ENCODE data around the gene COG4.
A peak's percentile ranks its signal among the peaks of the same experiment; 100 is the strongest.

Gene COG4

DNA sequence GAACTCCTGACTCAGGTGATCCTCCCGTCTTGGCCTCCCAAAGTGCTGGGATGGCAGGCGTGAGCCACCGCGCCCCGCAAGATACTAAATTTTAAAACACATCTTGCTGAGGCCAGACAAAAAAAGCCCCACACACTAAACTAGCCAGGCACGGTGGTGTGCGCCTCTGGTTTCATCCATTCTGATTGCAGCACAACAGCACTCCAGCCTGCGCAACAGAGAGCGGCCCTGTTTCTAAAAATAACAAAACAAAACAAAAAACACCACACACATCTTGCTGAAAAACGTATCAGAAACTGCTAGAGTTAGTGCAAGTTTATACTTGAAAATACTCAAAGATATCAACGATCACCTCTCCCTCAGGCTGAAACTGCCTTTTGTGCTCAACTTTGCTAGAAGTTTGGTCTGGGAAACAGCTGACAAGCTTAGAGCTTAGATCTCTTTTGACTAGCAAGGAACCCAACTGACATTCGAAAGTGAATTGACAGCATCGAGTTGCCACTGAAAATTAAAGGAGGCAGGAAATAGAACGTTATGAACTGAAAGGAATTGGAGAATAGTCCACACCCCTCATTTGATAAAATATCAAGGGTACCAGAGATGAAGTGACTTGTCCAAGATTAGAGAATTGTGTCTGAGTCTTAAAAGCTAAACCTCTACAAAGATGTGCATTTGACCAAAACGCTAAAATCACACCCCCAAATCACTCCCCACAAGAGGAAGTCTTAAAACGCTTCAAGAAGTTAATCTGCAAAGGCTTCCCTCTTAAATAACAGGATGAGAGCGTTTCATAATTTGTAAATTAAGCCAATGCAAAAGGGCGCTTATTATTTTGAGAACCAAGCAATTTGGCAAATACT, 908 bp downstream of the COG4 start:
- Histone ChIP-seq H3K4me3 (ENCODE audit: low read depth in 1 of 2, low read length in 2 of 2) (peak overlapping the region; percentile 69 to 71), H3K79me2 (ENCODE audit: insufficient read depth, low read length) (peaks cover 69% of the 10 kb centered on the region), H3K27me3 (ENCODE audit: insufficient read depth, low read length, poor library complexity) (no peaks in the 10 kb centered on the region), H3K27ac (ENCODE audit: low read length) (peak overlapping the region; percentile 97), H2AFZ (ENCODE audit: low read depth, low read length) (peak overlapping the region; percentile 94), H3K4me1 (ENCODE audit: insufficient read depth, low read length) (peaks cover 51% of the 10 kb centered on the region), H3K4me2 (ENCODE audit: insufficient read depth, low read length) (peak overlapping the region; percentile 74), H3K9ac (ENCODE audit: low read depth, low read length) (peak overlapping the region; percentile 88), H4K20me1 (ENCODE audit: insufficient read depth, low read length) (peaks cover 19% of the 10 kb centered on the region), H3K9me3 (ENCODE audit: insufficient read depth, low read length, severe bottlenecking) (no peaks in the 10 kb centered on the region), H3K36me3 (ENCODE audit: insufficient read depth, low read length) (peaks cover 37% of the 10 kb centered on the region)
- TF ChIP-seq, protein P1, sequence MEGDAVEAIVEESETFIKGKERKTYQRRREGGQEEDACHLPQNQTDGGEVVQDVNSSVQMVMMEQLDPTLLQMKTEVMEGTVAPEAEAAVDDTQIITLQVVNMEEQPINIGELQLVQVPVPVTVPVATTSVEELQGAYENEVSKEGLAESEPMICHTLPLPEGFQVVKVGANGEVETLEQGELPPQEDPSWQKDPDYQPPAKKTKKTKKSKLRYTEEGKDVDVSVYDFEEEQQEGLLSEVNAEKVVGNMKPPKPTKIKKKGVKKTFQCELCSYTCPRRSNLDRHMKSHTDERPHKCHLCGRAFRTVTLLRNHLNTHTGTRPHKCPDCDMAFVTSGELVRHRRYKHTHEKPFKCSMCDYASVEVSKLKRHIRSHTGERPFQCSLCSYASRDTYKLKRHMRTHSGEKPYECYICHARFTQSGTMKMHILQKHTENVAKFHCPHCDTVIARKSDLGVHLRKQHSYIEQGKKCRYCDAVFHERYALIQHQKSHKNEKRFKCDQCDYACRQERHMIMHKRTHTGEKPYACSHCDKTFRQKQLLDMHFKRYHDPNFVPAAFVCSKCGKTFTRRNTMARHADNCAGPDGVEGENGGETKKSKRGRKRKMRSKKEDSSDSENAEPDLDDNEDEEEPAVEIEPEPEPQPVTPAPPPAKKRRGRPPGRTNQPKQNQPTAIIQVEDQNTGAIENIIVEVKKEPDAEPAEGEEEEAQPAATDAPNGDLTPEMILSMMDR (IDR thresholded peaks at IDR 0.05; ENCODE audit: borderline replicate concordance, extremely low read depth, low read length, poor library complexity, severe bottlenecking), result no peak
- TF ChIP-seq EZH2 (IDR thresholded peaks at IDR 0.05; ENCODE audit: borderline replicate concordance, low read depth, low read length, severe bottlenecking), result no peak
- no peak for DNase-seq
- no peak for ATAC-seq (ENCODE audit: insufficient read depth, low read depth)

DNA sequence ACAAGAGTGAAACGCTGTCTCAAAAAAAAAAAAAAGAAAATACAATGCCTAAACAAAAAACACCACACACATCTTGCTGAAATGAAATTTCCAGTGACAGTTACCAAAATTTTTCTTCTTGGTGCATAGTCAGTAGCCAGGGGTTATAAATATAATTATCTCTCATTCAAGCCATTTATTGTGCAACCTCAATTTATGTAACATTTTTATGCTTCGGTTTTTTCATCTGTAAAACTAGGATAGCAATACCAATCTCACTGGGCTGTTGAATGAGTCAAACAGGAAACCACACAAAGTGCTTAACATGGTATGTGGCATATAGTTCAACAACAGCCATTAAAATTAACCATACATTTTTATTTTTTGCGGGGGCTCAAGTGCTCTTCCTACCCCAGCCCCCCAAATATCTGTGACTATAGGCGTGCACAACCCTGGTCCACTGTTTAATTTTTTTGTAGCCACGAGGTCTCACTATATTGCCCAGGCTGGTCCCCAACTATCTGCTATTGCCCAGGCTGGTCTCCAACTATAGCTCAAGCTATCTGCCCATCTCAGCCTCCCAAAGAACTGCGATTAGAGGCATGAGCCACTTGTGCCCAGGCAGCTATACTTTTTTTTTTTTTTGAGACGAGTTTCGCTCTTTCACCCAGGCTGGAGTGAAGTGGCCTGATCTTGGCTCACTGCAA, 2.6 kb downstream of the COG4 start:
- Histone ChIP-seq H3K9ac (ENCODE audit: low read depth, low read length) (no peak overlapping the region), H3K9me3 (ENCODE audit: insufficient read depth, low read length, severe bottlenecking) (no peaks in the 10 kb centered on the region), H3K79me2 (ENCODE audit: insufficient read depth, low read length) (peaks cover 52% of the 10 kb centered on the region), H4K20me1 (ENCODE audit: insufficient read depth, low read length) (peaks cover 8% of the 10 kb centered on the region), H3K4me2 (ENCODE audit: insufficient read depth, low read length) (peak overlapping the region; percentile 21; the same call in 1 of the 2 replicates), H3K36me3 (ENCODE audit: insufficient read depth, low read length) (peaks cover 37% of the 10 kb centered on the region), H2AFZ (ENCODE audit: low read depth, low read length) (no peak overlapping the region), H3K4me3 (ENCODE audit: low read depth in 1 of 2, low read length in 2 of 2) (no peak overlapping the region), H3K27ac (ENCODE audit: low read length) (peak overlapping the region; percentile 32; the same call in 1 of the 2 replicates), H3K27me3 (ENCODE audit: insufficient read depth, low read length, poor library complexity) (no peaks in the 10 kb centered on the region), H3K4me1 (ENCODE audit: insufficient read depth, low read length) (peaks cover 34% of the 10 kb centered on the region)
- no peak for DNase-seq
- no peak for TF ChIP-seq EZH2 (IDR thresholded peaks at IDR 0.05; ENCODE audit: borderline replicate concordance, low read depth, low read length, severe bottlenecking)
- TF ChIP-seq, protein P1 (IDR thresholded peaks at IDR 0.05; ENCODE audit: borderline replicate concordance, extremely low read depth, low read length, poor library complexity, severe bottlenecking), result no peak
- peak; percentile 39 for ATAC-seq (ENCODE audit: insufficient read depth, low read depth)

DNA sequence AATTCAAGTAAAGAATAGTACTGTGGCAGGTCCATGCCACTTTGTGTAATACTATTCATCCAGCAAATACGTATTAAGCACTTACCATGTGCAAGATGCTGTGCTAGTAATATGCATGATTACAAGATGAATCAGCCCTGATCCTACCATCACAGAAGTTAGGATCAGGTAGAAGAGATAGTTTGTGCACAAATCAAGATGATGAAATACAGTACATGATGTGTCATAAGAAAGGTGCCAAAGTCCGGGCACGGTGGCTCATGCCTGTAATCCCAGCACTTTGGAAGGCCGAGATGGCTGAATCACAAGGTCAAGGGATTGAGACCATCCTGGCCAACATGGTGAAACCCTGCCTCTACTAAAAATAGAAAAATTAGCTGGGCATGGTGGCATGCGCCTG, 10.9 kb downstream of the COG4 start:
- Histone ChIP-seq H3K79me2 (ENCODE audit: insufficient read depth, low read length) (no peaks in the 10 kb centered on the region), H3K4me3 (ENCODE audit: low read depth in 1 of 2, low read length in 2 of 2) (no peak overlapping the region), H4K20me1 (ENCODE audit: insufficient read depth, low read length) (no peaks in the 10 kb centered on the region), H3K27ac (ENCODE audit: low read length) (no peak overlapping the region), H3K36me3 (ENCODE audit: insufficient read depth, low read length) (peaks cover 91% of the 10 kb centered on the region), H3K4me2 (ENCODE audit: insufficient read depth, low read length) (no peak overlapping the region), H2AFZ (ENCODE audit: low read depth, low read length) (no peak overlapping the region), H3K27me3 (ENCODE audit: insufficient read depth, low read length, poor library complexity) (no peaks in the 10 kb centered on the region), H3K9ac (ENCODE audit: low read depth, low read length) (no peak overlapping the region), H3K9me3 (ENCODE audit: insufficient read depth, low read length, severe bottlenecking) (no peaks in the 10 kb centered on the region), H3K4me1 (ENCODE audit: insufficient read depth, low read length) (no peaks in the 10 kb centered on the region)
- DNase-seq (no peak), ATAC-seq (ENCODE audit: insufficient read depth, low read depth) (no peak)
- no peak for TF ChIP-seq EZH2 (IDR thresholded peaks at IDR 0.05; ENCODE audit: borderline replicate concordance, low read depth, low read length, severe bottlenecking)
- TF ChIP-seq, protein P1 (IDR thresholded peaks at IDR 0.05; ENCODE audit: borderline replicate concordance, extremely low read depth, low read length, poor library complexity, severe bottlenecking), result no peak
